Breast epithelium (tissue), 4 donors: ENCODE data around the gene KRTAP9-7. TPM values are rescaled to one million over a fixed set of nuclear protein-coding genes. Genes with fewer than 3 reads are reported as not detected.

Source experiments
- DNase-seq, 2 donors: peaks; one replicate each; pipeline ENCODE4 v3.0.0-alpha.2; 2019; ENCODE audit warnings: low spot score in 2 of 2
- H3K27ac ChIP-seq, 2 donors: fragments of 200-600 bp; sonication (generic) in 1 of 2; one replicate each; pipeline ENCODE4 v1.5.1; 2016 to 2019; ENCODE audit warnings: mild to moderate bottlenecking in 1 of 2
- H3K27me3 ChIP-seq, 2 donors: fragments of 200-600 bp; sonication (generic) in 1 of 2; one replicate each; pipeline versions ENCODE4 v1.5.1 to v1.6.0; 2017 to 2019; ENCODE audit warnings: control low read depth in 1 of 2, mild to moderate bottlenecking in 1 of 2
- H3K36me3 ChIP-seq: fragments of 200-600 bp; one replicate; pipeline ENCODE4 v1.5.1; 2019
- H3K4me1 ChIP-seq, 2 donors: fragments of 200-600 bp; sonication (generic); one replicate each; pipeline ENCODE4 v1.5.1; 2016 to 2019; ENCODE audit warnings: control low read depth in 1 of 2
- H3K4me3 ChIP-seq, 3 donors: fragments of 200-600 bp; sonication (generic); 1 replicate in 2 of 3; 2 replicates in 1 of 3; pipeline ENCODE4 v1.5.1; 2016 to 2019; ENCODE audit warnings: mild to moderate bottlenecking in 3 of 3, moderate library complexity in 2 of 3
- H3K9me3 ChIP-seq, 2 donors: fragments of 200-600 bp; sonication (generic) in 1 of 2; one replicate each; pipeline ENCODE4 v1.5.1; 2016 to 2019; ENCODE audit warnings: control low read depth in 1 of 2
- POLR2A ChIP-seq: fragments of 450-650 bp; IDR thresholded peaks from one replicate; pipeline ENCODE4 v1.6.1; 2016; ENCODE audit warnings: antibody characterized with exemption, mild to moderate bottlenecking, moderate library complexity
- POLR2AphosphoS5 ChIP-seq, 3 donors: sonication (generic); formaldehyde crosslinking; IDR thresholded peaks; one replicate each; pipeline ENCODE4 v1.6.1; 2017; ENCODE audit warnings: antibody characterized with exemption in 3 of 3
- intact Hi-C: fragments of 100-400 bp; cut with DNase I; formaldehyde crosslinking; loops from one replicate; pipeline ENCODE4 v1.15.1; 2023; ENCODE audit warnings: low total_unique reads
- total RNA-seq, 3 donors: library from RNA; depleted of rRNA; stranded (reverse); fragments of >200 nt; gene quantifications; one replicate each; pipeline ENCODE4 v1.1.0, GENCODE V29; 2016
- TF ChIP-seq, protein P1 (sequence below), 3 donors: fragments of 450-650 bp; IDR thresholded peaks; one replicate each; pipeline ENCODE4 v1.5.1; 2016 to 2017; ENCODE audit warnings: antibody characterized with exemption in 3 of 3, mild to moderate bottlenecking in 3 of 3, moderate library complexity in 3 of 3

Gene KRTAP9-7
- total RNA-seq, 3 donors from 2014 or later: not detected

DNA sequence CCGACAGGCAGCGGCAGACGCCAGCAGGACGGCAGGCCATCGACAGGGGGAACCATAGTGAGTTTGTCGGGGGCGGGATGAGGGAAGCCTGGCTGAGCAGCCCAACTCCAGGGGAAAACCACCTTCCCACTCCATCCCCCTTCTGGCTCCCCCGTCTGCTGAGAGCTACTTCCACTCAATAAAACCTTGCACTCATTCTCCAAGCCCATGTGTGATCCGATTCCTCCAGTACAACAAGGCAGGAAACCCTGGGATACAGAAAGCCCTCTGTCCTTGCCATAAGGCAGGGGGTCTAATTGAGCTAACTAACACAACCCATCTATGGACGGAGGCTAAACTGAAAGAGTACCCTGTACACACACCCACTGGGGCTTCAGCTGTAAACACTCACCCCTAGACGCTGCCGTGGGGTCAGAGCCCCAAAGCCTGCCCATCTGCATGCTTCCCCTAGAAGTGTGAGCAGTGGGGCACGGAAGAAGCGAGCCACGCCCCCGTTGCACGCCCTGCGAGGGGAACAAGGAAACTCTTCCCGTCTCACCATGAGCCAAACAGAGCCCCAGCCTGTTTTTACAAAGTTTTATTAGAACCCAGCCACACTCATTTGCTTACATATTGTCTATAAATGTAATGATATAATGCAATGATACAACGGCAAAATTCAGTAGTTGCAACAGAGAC, 23.1 kb downstream of the KRTAP9-7 start:
- Histone ChIP-seq H3K4me3 (no peak overlapping the region), H3K4me1 (no peaks in the 10 kb centered on the region), H3K27ac (no peak overlapping the region), H3K9me3 (no peaks in the 10 kb centered on the region), H3K27me3 (no peaks in the 10 kb centered on the region), H3K36me3 (no peaks in the 10 kb centered on the region)
- DNase-seq: no peak
- intact Hi-C loops: no loop called here
- TF ChIP-seq POLR2A (no peak), POLR2AphosphoS5 (IDR thresholded peaks at IDR 0.05) (no peak)
- TF ChIP-seq, protein P1, sequence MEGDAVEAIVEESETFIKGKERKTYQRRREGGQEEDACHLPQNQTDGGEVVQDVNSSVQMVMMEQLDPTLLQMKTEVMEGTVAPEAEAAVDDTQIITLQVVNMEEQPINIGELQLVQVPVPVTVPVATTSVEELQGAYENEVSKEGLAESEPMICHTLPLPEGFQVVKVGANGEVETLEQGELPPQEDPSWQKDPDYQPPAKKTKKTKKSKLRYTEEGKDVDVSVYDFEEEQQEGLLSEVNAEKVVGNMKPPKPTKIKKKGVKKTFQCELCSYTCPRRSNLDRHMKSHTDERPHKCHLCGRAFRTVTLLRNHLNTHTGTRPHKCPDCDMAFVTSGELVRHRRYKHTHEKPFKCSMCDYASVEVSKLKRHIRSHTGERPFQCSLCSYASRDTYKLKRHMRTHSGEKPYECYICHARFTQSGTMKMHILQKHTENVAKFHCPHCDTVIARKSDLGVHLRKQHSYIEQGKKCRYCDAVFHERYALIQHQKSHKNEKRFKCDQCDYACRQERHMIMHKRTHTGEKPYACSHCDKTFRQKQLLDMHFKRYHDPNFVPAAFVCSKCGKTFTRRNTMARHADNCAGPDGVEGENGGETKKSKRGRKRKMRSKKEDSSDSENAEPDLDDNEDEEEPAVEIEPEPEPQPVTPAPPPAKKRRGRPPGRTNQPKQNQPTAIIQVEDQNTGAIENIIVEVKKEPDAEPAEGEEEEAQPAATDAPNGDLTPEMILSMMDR (IDR thresholded peaks at IDR 0.05): no peak

DNA sequence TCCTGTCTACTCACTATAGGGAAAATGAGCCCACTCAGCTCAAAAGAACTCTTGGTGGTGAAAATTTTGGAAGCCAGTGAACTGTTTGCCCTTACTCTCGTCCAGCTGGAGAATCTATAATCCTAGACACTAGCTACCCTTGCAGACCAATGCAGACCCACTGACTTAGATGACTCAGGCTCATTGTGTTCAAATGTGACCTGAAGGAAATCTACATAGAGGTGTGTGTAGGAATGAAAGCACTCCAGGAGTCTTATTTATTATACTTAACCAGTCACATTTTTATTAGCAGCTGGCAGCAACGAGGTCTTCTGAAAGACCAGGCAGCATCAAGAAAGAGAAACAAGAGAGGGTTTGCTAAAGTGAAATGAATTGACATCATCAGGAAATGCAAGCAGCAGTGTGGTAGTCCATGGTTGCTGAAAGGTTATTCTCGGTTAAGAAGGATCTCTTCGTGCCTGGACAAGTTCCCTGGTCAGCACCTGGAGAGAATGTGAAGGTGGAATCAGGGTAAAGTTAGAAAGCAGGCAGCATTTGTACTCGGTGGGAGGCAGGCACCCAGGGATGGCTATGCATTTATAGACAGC, 25.8 kb downstream of the KRTAP9-7 start:
- Histone ChIP-seq H3K9me3 (no peaks in the 10 kb centered on the region), H3K36me3 (no peaks in the 10 kb centered on the region), H3K27ac (peak overlapping the region; percentile 64 to 65), H3K27me3 (no peaks in the 10 kb centered on the region), H3K4me3 (peak overlapping the region in 1 of 3 donors; percentile 15), H3K4me1 (no peaks in the 10 kb centered on the region)
- DNase-seq: peak in 1 of 2 donors; percentile 34
- TF ChIP-seq POLR2AphosphoS5 (IDR thresholded peaks at IDR 0.05) (no peak), POLR2A (no peak)
- TF ChIP-seq, protein P1 (IDR thresholded peaks at IDR 0.05): no peak
- intact Hi-C loops: no loop called here

DNA sequence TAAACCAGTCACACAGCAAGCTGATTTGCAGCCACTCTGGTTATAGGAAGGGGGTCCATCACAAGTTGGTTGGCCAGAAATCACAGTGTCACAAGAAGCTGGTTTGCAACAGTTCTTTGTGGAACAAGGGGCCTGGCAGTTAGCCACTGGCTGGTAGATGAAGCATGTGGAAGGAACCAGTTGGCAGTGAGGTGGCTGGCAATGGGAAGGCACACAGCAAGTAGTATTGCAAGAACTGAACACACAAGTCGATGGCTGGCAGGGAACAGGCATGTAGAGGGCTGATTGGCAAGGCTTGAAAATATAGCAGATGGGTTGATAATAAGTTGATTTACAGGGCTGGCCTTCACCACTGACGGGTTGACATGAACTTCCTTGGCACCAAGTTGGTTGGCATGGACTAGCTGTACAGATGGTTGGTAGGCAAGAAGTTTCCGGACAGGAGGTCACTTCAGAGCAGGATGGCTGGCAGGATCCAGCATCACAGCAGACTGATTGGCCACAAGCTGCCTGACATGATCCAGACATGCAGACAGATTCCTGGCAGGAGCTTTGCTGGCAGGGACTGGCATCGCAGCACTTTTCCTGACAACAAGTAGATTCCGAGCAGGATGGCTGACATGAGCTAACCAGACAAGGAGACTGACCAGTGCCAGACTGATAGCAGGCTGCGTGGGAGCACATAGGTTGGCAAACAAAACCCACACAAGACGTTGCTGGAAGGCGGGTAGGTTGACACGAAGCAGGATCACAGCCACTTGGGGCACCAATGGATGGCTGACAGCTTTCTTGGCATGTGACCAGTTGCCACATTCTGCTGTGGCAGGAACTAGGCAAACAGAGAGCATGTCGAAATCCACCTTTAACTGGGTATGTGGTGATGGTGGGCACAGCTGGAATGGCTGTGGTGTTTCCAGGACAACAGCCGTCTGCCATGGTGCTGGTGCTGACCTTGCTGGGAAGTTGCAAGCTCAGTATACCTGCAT, 26.7 kb downstream of the KRTAP9-7 start, which contains the start of gene KRTAP29-1:
TSS of gene KRTAP29-1 (minus strand) at position 936 of the 986 bp plus-strand sequence. CDS start at position 936, 0 bp downstream.
- no peaks in the 10 kb centered on the region for H3K9me3 ChIP-seq
- no peaks in the 10 kb centered on the region for H3K27me3 ChIP-seq
- intact Hi-C loops: no loop called here
- DNase-seq: peak in 1 of 2 donors; percentile 62
- peak within 1 kb of the TSS in 1 of 3 donors; percentile 15 for H3K4me3 ChIP-seq
- H3K4me1 ChIP-seq: no peaks in the 10 kb centered on the region
- peak within 1 kb of the TSS; percentile 64 to 65 for H3K27ac ChIP-seq
- TF ChIP-seq POLR2A (no peak), POLR2AphosphoS5 (IDR thresholded peaks at IDR 0.05) (no peak)
- TF ChIP-seq, protein P1 (IDR thresholded peaks at IDR 0.05): no peak
- H3K36me3 ChIP-seq: no peaks in the 10 kb centered on the region

DNA sequence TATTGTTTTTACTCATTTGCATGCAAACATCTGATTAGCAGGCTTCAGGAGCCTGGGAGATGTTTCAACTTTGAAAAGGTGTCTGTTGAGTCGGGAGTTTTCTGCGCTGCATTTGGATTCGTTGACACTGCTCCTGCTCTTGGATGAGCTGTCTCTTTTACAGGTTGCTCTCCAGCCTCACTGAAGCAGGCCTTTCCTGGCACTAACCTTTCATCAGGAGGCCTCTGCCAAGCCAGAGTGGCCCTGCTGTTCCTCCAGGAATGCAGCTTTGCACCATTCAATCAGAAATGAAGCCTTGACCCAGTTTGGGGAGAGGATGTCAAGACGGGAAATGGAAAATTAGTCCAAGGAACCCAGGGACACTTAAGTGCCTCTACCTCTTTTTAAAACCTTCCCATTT, 27.5 kb downstream of the KRTAP9-7 start:
- TF ChIP-seq, protein P1 (IDR thresholded peaks at IDR 0.05): no peak
- no peak for TF ChIP-seq POLR2AphosphoS5 (IDR thresholded peaks at IDR 0.05)
- TF ChIP-seq POLR2A: no peak
- intact Hi-C loops: no loop called here

More for the DNA sequence above, 27.5 kb downstream of the KRTAP9-7 start:
- Histone ChIP-seq H3K27ac (peak overlapping the region; percentile 64 to 65), H3K9me3 (no peaks in the 10 kb centered on the region), H3K4me3 (no peak overlapping the region), H3K4me1 (no peaks in the 10 kb centered on the region), H3K36me3 (no peaks in the 10 kb centered on the region), H3K27me3 (no peaks in the 10 kb centered on the region)
- DNase-seq: no peak
